H1 (cell line): ENCODE measurements around the gene AQP10. TPM values are rescaled to one million over a fixed set of nuclear protein-coding genes. Genes with fewer than 3 reads are reported as not detected.

Experiments used
- CTCF ChIA-PET: fragments of 300-600 bp; sonication (Branson Sonifier 250); formaldehyde crosslinking; loops from one replicate; lab custom pipeline; 2021; ENCODE audit not compliant: partially characterized antibody; lab: Charles Lee
- POLR2A ChIA-PET: fragments of 300-600 bp; sonication (Branson Sonifier 250); formaldehyde crosslinking; loops from one replicate; lab custom pipeline; 2021; ENCODE audit warnings: inconsistent platforms; ENCODE audit not compliant: partially characterized antibody; lab: Charles Lee
- DNase-seq, 2 experiments: peaks; one replicate each; pipeline versions ENCODE4 v3.0.0 to v3.0.0-alpha.2; 2010 to 2022; ENCODE audit warnings: low spot score in 2 of 2, low read depth in 1 of 2, mixed read lengths in 1 of 2
- FAIRE-seq: peaks from 2 replicates; lab custom pipeline; 2011; peaks lifted over from hg19 to GRCh38; lab: Jason Lieb, UNC
- H2AFZ ChIP-seq: 2 replicates; pipeline ENCODE4 v1.8.1; 2012; ENCODE audit warnings: low read length, inconsistent platforms
- H2AK5ac ChIP-seq: 2 replicates; pipeline ENCODE4 v1.6.1; 2013; ENCODE audit warnings: low read depth, low read length
- H2BK120ac ChIP-seq: replicated peaks from 2 replicates; pipeline ENCODE3; 2013; ENCODE audit warnings: low read depth, low read length, inconsistent platforms
- H2BK12ac ChIP-seq: 2 replicates; pipeline ENCODE4 v1.6.1; 2013; ENCODE audit warnings: low read depth, low read length
- H2BK15ac ChIP-seq: 2 replicates; pipeline ENCODE4 v1.6.1; 2013; ENCODE audit warnings: low read length
- H2BK20ac ChIP-seq: 2 replicates; pipeline ENCODE4 v1.6.1; 2013; ENCODE audit warnings: low read length
- H2BK5ac ChIP-seq: 2 replicates; pipeline ENCODE4 v1.6.1; 2013; ENCODE audit warnings: low read depth, low read length
- H3K14ac ChIP-seq: 2 replicates; pipeline ENCODE4 v1.6.1; 2013; ENCODE audit warnings: inconsistent platforms; ENCODE audit not compliant: insufficient read length
- H3K18ac ChIP-seq: 2 replicates; pipeline ENCODE4 v1.6.1; 2013; ENCODE audit warnings: low read length; ENCODE audit errors: extremely low read depth
- H3K23ac ChIP-seq: 2 replicates; pipeline ENCODE4 v1.6.1; 2013; ENCODE audit warnings: inconsistent platforms; ENCODE audit not compliant: insufficient read length
- H3K23me2 ChIP-seq: 2 replicates; pipeline ENCODE4 v1.6.1; 2013; ENCODE audit warnings: low read depth, low read length
- H3K27ac ChIP-seq: 2 replicates; pipeline ENCODE4 v1.6.1; 2011; ENCODE audit warnings: low read depth, low read length, inconsistent platforms
- H3K27me3 ChIP-seq, 4 experiments: replicated peaks in 1 of 4; 1 replicate in 1 of 4; 2 replicates in 3 of 4; pipeline versions ENCODE4 v1.6.1 to v1.8.1; 2011 to 2013; ENCODE audit warnings: low read length in 3 of 4, mild to moderate bottlenecking in 3 of 4, inconsistent platforms in 2 of 4, mixed read lengths in 2 of 4, moderate library complexity in 1 of 4; ENCODE audit not compliant: control insufficient read depth in 3 of 4, insufficient read depth in 3 of 4; ENCODE audit errors: extremely low read depth in 1 of 4
- H3K36me3 ChIP-seq, 4 experiments: 2 replicates each; pipeline versions ENCODE4 v1.6.1 to v1.8.1; 2011 to 2013; ENCODE audit warnings: mild to moderate bottlenecking in 4 of 4, low read length in 3 of 4, moderate library complexity in 2 of 4, control low read depth in 1 of 4, inconsistent platforms in 1 of 4; ENCODE audit not compliant: insufficient read depth in 4 of 4, control insufficient read depth in 2 of 4
- H3K4ac ChIP-seq: replicated peaks from 2 replicates; pipeline ENCODE3; 2013; ENCODE audit warnings: low read length, low read depth, mixed read lengths, inconsistent platforms; ENCODE audit not compliant: insufficient read length
- H3K4me1 ChIP-seq, 4 experiments: replicated peaks in 1 of 4; 1 replicate in 1 of 4; 2 replicates in 3 of 4; pipeline versions ENCODE4 v1.6.1 to v1.8.1; 2011 to 2013; ENCODE audit warnings: low read length in 3 of 4, inconsistent platforms in 2 of 4, mixed read lengths in 1 of 4; ENCODE audit not compliant: insufficient read depth in 4 of 4, control insufficient read depth in 3 of 4
- H3K4me2 ChIP-seq, 2 experiments: 2 replicates each; pipeline versions ENCODE4 v1.6.1 to v1.8.1; 2011 to 2013; ENCODE audit warnings: low read depth in 2 of 2, low read length in 2 of 2, control low read depth in 1 of 2, inconsistent platforms in 1 of 2, mild to moderate bottlenecking in 1 of 2; ENCODE audit not compliant: insufficient read depth in 1 of 2
- H3K4me3 ChIP-seq, 4 experiments: fragments of 200-600, 300-600 bp in 1 of 4; sonication (generic), shearing (Covaris generic), sonication (Bioruptor Twin) in 1 of 4; 2 replicates each; pipeline versions ENCODE4 v1.5.1 to v1.8.1; 2011 to 2016; ENCODE audit warnings: low read length in 4 of 4, low read depth in 3 of 4, control low read depth in 2 of 4, inconsistent platforms in 2 of 4, mild to moderate bottlenecking in 2 of 4, mixed read lengths in 1 of 4, moderate library complexity in 1 of 4; ENCODE audit not compliant: insufficient read depth in 2 of 4; ENCODE audit errors: extremely low read depth in 1 of 4
- H3K56ac ChIP-seq: replicated peaks from 2 replicates; pipeline ENCODE3; 2013; ENCODE audit warnings: low read depth, mild to moderate bottlenecking, mixed read lengths, low read length, inconsistent platforms; ENCODE audit not compliant: insufficient read length
- H3K79me1 ChIP-seq: 2 replicates; pipeline ENCODE4 v1.6.1; 2013; ENCODE audit warnings: low read depth, low read length, control low read depth
- H3K79me2 ChIP-seq, 2 experiments: 2 replicates each; pipeline versions ENCODE4 v1.6.1 to v1.8.1; 2012 to 2013; ENCODE audit warnings: low read length in 2 of 2, mild to moderate bottlenecking in 2 of 2, inconsistent platforms in 1 of 2; ENCODE audit not compliant: insufficient read depth in 2 of 2, control insufficient read depth in 1 of 2
- H3K9ac ChIP-seq, 4 experiments: replicated peaks in 1 of 4; 1 replicate in 1 of 4; 2 replicates in 3 of 4; pipeline versions ENCODE4 v1.6.1 to v1.8.1; 2011 to 2013; ENCODE audit warnings: low read depth in 3 of 4, low read length in 3 of 4, control low read depth in 2 of 4, mild to moderate bottlenecking in 2 of 4, moderate library complexity in 2 of 4, inconsistent platforms in 1 of 4; ENCODE audit errors: extremely low read depth in 1 of 4
- H3K9me3 ChIP-seq, 2 experiments: 2 replicates each; pipeline versions ENCODE4 v1.6.1 to v1.8.1; 2012 to 2013; ENCODE audit warnings: mild to moderate bottlenecking in 2 of 2, moderate library complexity in 2 of 2, control low read depth in 1 of 2, inconsistent platforms in 1 of 2, low read depth in 1 of 2, low read length in 1 of 2, mixed read lengths in 1 of 2; ENCODE audit not compliant: insufficient read depth in 2 of 2
- H4K20me1 ChIP-seq, 2 experiments: replicated peaks in 1 of 2; 2 replicates each; pipeline versions ENCODE3 to v1.8.1; 2011 to 2013; ENCODE audit warnings: inconsistent platforms in 2 of 2, low read length in 2 of 2, mild to moderate bottlenecking in 1 of 2; ENCODE audit not compliant: insufficient read depth in 2 of 2, control insufficient read depth in 1 of 2
- H4K5ac ChIP-seq: 2 replicates; pipeline ENCODE4 v1.6.1; 2013; ENCODE audit warnings: low read length, low read depth, mixed read lengths, inconsistent platforms; ENCODE audit not compliant: insufficient read length
- H4K8ac ChIP-seq: 2 replicates; pipeline ENCODE4 v1.8.0; 2013; ENCODE audit warnings: mild to moderate bottlenecking, moderate library complexity, low read length, inconsistent platforms; ENCODE audit not compliant: insufficient read depth; ENCODE audit errors: extremely low read depth
- H4K91ac ChIP-seq: replicated peaks from 2 replicates; pipeline ENCODE3; 2013; ENCODE audit warnings: low read length, mixed read lengths, inconsistent platforms; ENCODE audit not compliant: insufficient read length
- POLR2AphosphoS5 ChIP-seq: IDR thresholded peaks from 2 replicates; pipeline ENCODE4 v1.6.1; 2011; ENCODE audit warnings: low read depth, low read length
- WGBS, 2 experiments: shearing (Covaris generic) in 1 of 2; methylation state at CpG; one replicate each; pipeline versions ENCODE4 v1.1.6 to v1.1.7; 2013 to 2015; ENCODE audit warnings: low lambda C conversion rate in 2 of 2, mixed read lengths in 2 of 2, inconsistent platforms in 1 of 2, low coverage in 1 of 2, missing lambda C conversion rate in 1 of 2; ENCODE audit not compliant: insufficient replicate concordance in 2 of 2, insufficient coverage in 1 of 2, insufficient read length in 1 of 2; ENCODE audit errors: extremely low coverage in 1 of 2, missing lambda C conversion rate in 1 of 2; 5-methylcytosine and 5-hydroxymethylcytosine counted together
- polyA plus RNA-seq, 7 experiments: library from polyadenylated mRNA; depleted of rRNA in 3 of 7; stranded (reverse) in 5 of 7; unstranded in 2 of 7; fragments of >200 nt in 5 of 7; fragments of 200-250 nt in 2 of 7; gene quantifications; 1 replicate in 5 of 7; 2 replicates in 1 of 7; 4 replicates in 1 of 7; pipeline versions ENCODE4 v1.2.1 to v1.2.3, GENCODE V29; 2011 to 2013; ENCODE audit warnings: missing spikeins in 2 of 7, mixed read lengths in 2 of 7
- total RNA-seq: library from RNA; stranded (reverse); fragmentation: NEBNext Ultra II Directional; extraction: Animal tissue kit (Norgen Biotek cat#: 25700); gene quantifications from 2 replicates; pipeline ENCODE4 v1.2.1, GENCODE V29; 2021

The AQP10 gene
- total and polyA plus RNA-seq, 2 of the 8 experiments (the other 6 are each of a cell fraction or from before 2014, with no cell fraction given), result not detected

- Histone ChIP-seq H4K8ac (no peak overlapping the region), H2BK15ac (peak overlapping the region; percentile 88; the same call in 1 of the 2 replicates), H3K36me3 (peaks cover 0 to 4% (median 2%) of the 10 kb centered on the region in 4 experiments; a peak in 4 of 8 replicates), H4K91ac (no peak overlapping the region), H3K14ac (no peak overlapping the region), H3K27ac (no peak overlapping the region), H3K56ac (no peak overlapping the region), H2AK5ac (no peak overlapping the region), H2BK5ac (no peak overlapping the region), H3K4me2 (peak overlapping the region in 1 of 2 experiments; percentile 74; a peak in 1 of 4 replicates), H3K4ac (no peak overlapping the region), H3K9me3 (no peaks in the 10 kb centered on the region), H3K79me1 (no peaks in the 10 kb centered on the region; the same call in 1 of the 2 replicates), H3K4me1 (peaks cover 0 to 13% (median 5%) of the 10 kb centered on the region in 4 experiments; a peak in 4 of 7 replicates), H3K23ac (no peak overlapping the region), H3K9ac (no peak overlapping the region), H2BK12ac (0 out of 2 replicates have a peak overlapping the region, but pooled peaks have one; percentile 55), H2BK120ac (no peak overlapping the region), H2BK20ac (no peak overlapping the region; the same call in 1 of the 2 replicates), H3K79me2 (no peaks in the 10 kb centered on the region), H3K18ac (no peak overlapping the region), H4K5ac (no peak overlapping the region), H3K23me2 (peaks cover 15% of the 10 kb centered on the region; the same call in 1 of the 2 replicates), H3K27me3 (peaks cover 0 to 7% (median 4%) of the 10 kb centered on the region in 4 experiments; a peak in 4 of 7 replicates), H3K4me3 (no peak overlapping the region), H2AFZ (no peak overlapping the region), H4K20me1 (no peaks in the 10 kb centered on the region)
- POLR2A ChIA-PET, result no interaction called here
- DNase-seq (no peak), FAIRE-seq (no peak)
- CTCF ChIA-PET, result interaction anchor here (0.7 to 27.5 kb wide), 7 partner anchors 10 to 126 kb away, joined by 3 to 507 read pairs (median 4); partner anchors contain the start of genes AQP10 and ATP8B2
- WGBS, 2 experiments, result 86% methylated on average over 5 of the region's 5 CpGs; no CpG with 5 or more reads in 1 of the 2 experiments
- TF ChIP-seq POLR2AphosphoS5, result no peak
These were observed 33.1 kb downstream of the AQP10 start for GRCh38 chr1:154353966-154354365.
